SK-N-SH (cell line): Measurements from ENCODE around the gene KLF7. TPM values are rescaled to one million over a fixed set of nuclear protein-coding genes. Genes with fewer than 3 reads are reported as not detected.

Source experiments
- CTCF ChIA-PET: fragments of 300-600, 350-600 bp; formaldehyde crosslinking; extraction: SDS; loops from one replicate; lab custom pipeline; 2021; lab: Yijun Ruan, JAX
- POLR2A ChIA-PET: fragments of 350-600 bp; sonication (Branson Sonifier 250); formaldehyde crosslinking; extraction: SDS; loops from one replicate; lab custom pipeline; 2020; ENCODE audit warnings: antibody characterized with exemption, inconsistent platforms; lab: Yijun Ruan, JAX
- DNase-seq: peaks from one replicate; pipeline ENCODE4 v3.0.0; 2012
- H2AFZ ChIP-seq: fragments of 200-600 bp; sonication (generic); 2 replicates; pipeline ENCODE4 v1.8.1; 2016; ENCODE audit warnings: antibody characterized with exemption, mild to moderate bottlenecking, low read depth
- H3F3A ChIP-seq: fragments of 200-600 bp; sonication (generic); replicated peaks from 2 replicates; pipeline ENCODE3; 2016; ENCODE audit warnings: antibody characterized with exemption, mild to moderate bottlenecking; ENCODE audit not compliant: insufficient read depth
- H3K27ac ChIP-seq, 2 experiments: fragments of 200-500 bp in 1 of 2; fragments of 200-600 bp in 1 of 2; sonication (Bioruptor generic) in 1 of 2; sonication (generic), shearing (Covaris generic) in 1 of 2; 2 replicates each; pipeline versions ENCODE4 v1.5.1 to v1.6.1; 2014 to 2016; ENCODE audit warnings: low read depth in 2 of 2, inconsistent platforms in 1 of 2, low read length in 1 of 2, mild to moderate bottlenecking in 1 of 2, mixed read lengths in 1 of 2
- H3K27me3 ChIP-seq: fragments of 200-600 bp; sonication (generic), shearing (Covaris generic); 2 replicates; pipeline ENCODE4 v1.6.1; 2016; ENCODE audit warnings: mixed run types; ENCODE audit not compliant: insufficient read depth
- H3K36me3 ChIP-seq, 2 experiments: fragments of 200-500 bp in 1 of 2; fragments of 200-600 bp in 1 of 2; sonication (Bioruptor generic) in 1 of 2; sonication (generic) in 1 of 2; replicated peaks in 1 of 2; 2 replicates each; pipeline versions ENCODE3 to v1.5.1; 2014 to 2016; ENCODE audit warnings: low read length in 1 of 2, mild to moderate bottlenecking in 1 of 2; ENCODE audit not compliant: insufficient read depth in 2 of 2, control insufficient read depth in 1 of 2
- H3K4me1 ChIP-seq, 2 experiments: fragments of 200-500 bp in 1 of 2; fragments of 200-600 bp in 1 of 2; sonication (Bioruptor generic) in 1 of 2; sonication (generic), shearing (Covaris generic) in 1 of 2; 2 replicates each; pipeline versions ENCODE4 v1.5.1 to v1.6.1; 2014 to 2016; ENCODE audit warnings: low read depth in 1 of 2, low read length in 1 of 2, mixed run types in 1 of 2; ENCODE audit not compliant: insufficient read depth in 2 of 2, control insufficient read depth in 1 of 2
- H3K4me2 ChIP-seq: fragments of 200-600 bp; sonication (generic), shearing (Covaris generic); 2 replicates; pipeline ENCODE4 v1.6.1; 2017; ENCODE audit warnings: mixed run types
- H3K4me3 ChIP-seq, 2 experiments: fragments of 200-500 bp in 1 of 2; fragments of 200-600 bp in 1 of 2; sonication (Bioruptor generic) in 1 of 2; sonication (generic), shearing (Covaris generic) in 1 of 2; 2 replicates each; pipeline versions ENCODE4 v1.5.1 to v1.8.1; 2014 to 2016; ENCODE audit warnings: low read depth in 2 of 2, inconsistent platforms in 1 of 2, low read length in 1 of 2, mild to moderate bottlenecking in 1 of 2, mixed read lengths in 1 of 2, moderate library complexity in 1 of 2
- H3K79me2 ChIP-seq: fragments of 200-600 bp; sonication (generic); 2 replicates; pipeline ENCODE4 v1.8.1; 2017; ENCODE audit warnings: mild to moderate bottlenecking; ENCODE audit not compliant: insufficient read depth
- H3K9ac ChIP-seq: fragments of 200-600 bp; sonication (generic); 2 replicates; pipeline ENCODE4 v1.6.1; 2017; ENCODE audit warnings: mixed run types
- H3K9me2 ChIP-seq: fragments of 200-600 bp; sonication (generic); 2 replicates; pipeline ENCODE4 v1.6.1; 2017; ENCODE audit warnings: mixed run types
- H3K9me3 ChIP-seq: fragments of 200-600 bp; sonication (generic); 2 replicates; pipeline ENCODE4 v1.6.1; 2017; ENCODE audit warnings: mixed run types, mild to moderate bottlenecking, moderate library complexity
- H4K20me1 ChIP-seq: fragments of 200-600 bp; sonication (generic); 2 replicates; pipeline ENCODE4 v1.6.1; 2017; ENCODE audit warnings: mild to moderate bottlenecking, mixed run types; ENCODE audit not compliant: insufficient read depth
- EP300 ChIP-seq, 2 experiments: IDR thresholded peaks; 2 replicates each; pipeline versions ENCODE4 v1.4.0 to v1.6.1; 2012; ENCODE audit warnings: borderline replicate concordance in 1 of 2, low read depth in 1 of 2, low read length in 1 of 2
- FOSL2 ChIP-seq: IDR thresholded peaks from 2 replicates; pipeline ENCODE4 v1.4.0; 2012; ENCODE audit warnings: low read depth, mild to moderate bottlenecking, moderate library complexity, borderline replicate concordance
- FOXJ3 ChIP-seq: sonication (generic); formaldehyde crosslinking; IDR thresholded peaks from 2 replicates; pipeline ENCODE4 v1.5.1; 2020; ENCODE audit warnings: mild to moderate bottlenecking, missing genetic modification reagents
- GABPA ChIP-seq: IDR thresholded peaks from 2 replicates; pipeline ENCODE4 v1.4.0; 2012; ENCODE audit warnings: low read depth, mild to moderate bottlenecking
- MXI1 ChIP-seq: IDR thresholded peaks from 2 replicates; pipeline ENCODE4 v1.6.1; 2012; ENCODE audit warnings: mild to moderate bottlenecking, low read depth, low read length, improper control_type of control experiment
- NFIC ChIP-seq: IDR thresholded peaks from 2 replicates; pipeline ENCODE4 v1.4.0; 2012; ENCODE audit warnings: borderline replicate concordance
- NRF1 ChIP-seq: IDR thresholded peaks from 2 replicates; pipeline ENCODE4 v1.6.1; 2012; ENCODE audit warnings: low read depth, mild to moderate bottlenecking, low read length
- POLR2AphosphoS5 ChIP-seq: IDR thresholded peaks from 2 replicates; pipeline ENCODE4 v1.6.1; 2012; ENCODE audit warnings: low read depth, low read length
- RAD21 ChIP-seq: IDR thresholded peaks from 2 replicates; pipeline ENCODE4 v1.6.1; 2012; ENCODE audit warnings: mild to moderate bottlenecking, low read length
- RCOR1 ChIP-seq: fragments of 150-350 bp; IDR thresholded peaks from 2 replicates; pipeline ENCODE4 v1.6.1; 2017; ENCODE audit warnings: antibody characterized with exemption, low read length
- REST ChIP-seq: IDR thresholded peaks from 2 replicates; pipeline ENCODE4 v1.6.1; 2012; ENCODE audit warnings: mild to moderate bottlenecking, low read depth, low read length, moderate library complexity
- RFX5 ChIP-seq: IDR thresholded peaks from 2 replicates; pipeline ENCODE4 v1.6.1; 2012; ENCODE audit warnings: mild to moderate bottlenecking, improper control_type of control experiment, low read length
- RXRA ChIP-seq: IDR thresholded peaks from 2 replicates; pipeline ENCODE4 v1.4.0; 2012; ENCODE audit warnings: low read depth, mild to moderate bottlenecking, borderline replicate concordance
- SIN3A ChIP-seq: IDR thresholded peaks from 2 replicates; pipeline ENCODE4 v1.6.1; 2012; ENCODE audit warnings: low read depth, mild to moderate bottlenecking, low read length, moderate library complexity, borderline replicate concordance
- TAF1 ChIP-seq: IDR thresholded peaks from 2 replicates; pipeline ENCODE4 v1.6.1; 2012; ENCODE audit warnings: low read depth, mild to moderate bottlenecking, low read length, moderate library complexity, borderline replicate concordance
- TCF12 ChIP-seq: IDR thresholded peaks from 2 replicates; pipeline ENCODE4 v1.4.0; 2012
- TEAD4 ChIP-seq: IDR thresholded peaks from 2 replicates; pipeline ENCODE4 v1.4.0; 2012; ENCODE audit warnings: mild to moderate bottlenecking, borderline replicate concordance; ENCODE audit not compliant: insufficient read depth
- WGBS: methylation state at CpG from one replicate; pipeline ENCODE4 v1.1.6; 2017; ENCODE audit warnings: low lambda C conversion rate; 5-methylcytosine and 5-hydroxymethylcytosine counted together
- polyA plus RNA-seq, 3 experiments: library from polyadenylated mRNA; depleted of rRNA; stranded (reverse); fragments of >200 nt; gene quantifications; 2 replicates each; pipeline ENCODE4 v1.2.3, GENCODE V29; 2012
- TF ChIP-seq, protein P1 (sequence below): IDR thresholded peaks from 2 replicates; pipeline ENCODE4 v1.4.0; 2012; ENCODE audit warnings: low read depth, borderline replicate concordance
- TF ChIP-seq, protein P2 (sequence below): IDR thresholded peaks from 2 replicates; pipeline ENCODE4; 2012

The KLF7 gene
- polyA plus RNA-seq, 1 of the 3 experiments (the other 2 are of a cell fraction) = 7.5 TPM

GRCh38 chr2:207072571-207072970 lies 93.2 kb downstream of the KLF7 start:
- Histone ChIP-seq H3K4me1 (peaks cover 3 to 37% of the 10 kb centered on the region in 2 experiments; a peak in 3 of 4 replicates), H2AFZ (no peak overlapping the region), H3F3A (peaks cover 31% of the 10 kb centered on the region), H3K27me3 (no peaks in the 10 kb centered on the region), H3K36me3 (peaks cover 10 to 13% of the 10 kb centered on the region in 2 experiments), H3K4me2 (no peak overlapping the region), H3K4me3 (no peak overlapping the region), H3K9ac (no peak overlapping the region), H3K9me3 (no peaks in the 10 kb centered on the region), H3K79me2 (no peaks in the 10 kb centered on the region), H3K9me2 (no peaks in the 10 kb centered on the region), H4K20me1 (no peaks in the 10 kb centered on the region), H3K27ac (peak overlapping the region in 1 of 2 experiments; percentile 75; a peak in 2 of 4 replicates)
- WGBS = 94% methylated on average over 1 of the region's 1 CpG
- TF ChIP-seq EP300 (IDR thresholded peaks at IDR 0.05; ENCODE audit: borderline replicate concordance in 1 of 2, low read depth in 1 of 2, low read length in 1 of 2) (no peak), SIN3A (no peak), NFIC (no peak), POLR2AphosphoS5 (no peak), TCF12 (no peak)
- TF ChIP-seq, protein P1, sequence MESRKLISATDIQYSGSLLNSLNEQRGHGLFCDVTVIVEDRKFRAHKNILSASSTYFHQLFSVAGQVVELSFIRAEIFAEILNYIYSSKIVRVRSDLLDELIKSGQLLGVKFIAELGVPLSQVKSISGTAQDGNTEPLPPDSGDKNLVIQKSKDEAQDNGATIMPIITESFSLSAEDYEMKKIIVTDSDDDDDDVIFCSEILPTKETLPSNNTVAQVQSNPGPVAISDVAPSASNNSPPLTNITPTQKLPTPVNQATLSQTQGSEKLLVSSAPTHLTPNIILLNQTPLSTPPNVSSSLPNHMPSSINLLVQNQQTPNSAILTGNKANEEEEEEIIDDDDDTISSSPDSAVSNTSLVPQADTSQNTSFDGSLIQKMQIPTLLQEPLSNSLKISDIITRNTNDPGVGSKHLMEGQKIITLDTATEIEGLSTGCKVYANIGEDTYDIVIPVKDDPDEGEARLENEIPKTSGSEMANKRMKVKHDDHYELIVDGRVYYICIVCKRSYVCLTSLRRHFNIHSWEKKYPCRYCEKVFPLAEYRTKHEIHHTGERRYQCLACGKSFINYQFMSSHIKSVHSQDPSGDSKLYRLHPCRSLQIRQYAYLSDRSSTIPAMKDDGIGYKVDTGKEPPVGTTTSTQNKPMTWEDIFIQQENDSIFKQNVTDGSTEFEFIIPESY = no peak
- ChIA-PET POLR2A (no interaction called here), CTCF (interaction anchor here (3.0 kb wide), 1 partner anchor 90 kb away, joined by 13 read pairs; no protein-coding TSS in a partner anchor)
- DNase-seq = no peak

GRCh38 chr2:207071820-207072219 lies 93.9 kb downstream of the KLF7 start:
- no peaks in the 10 kb centered on the region for H4K20me1 ChIP-seq
- no peaks in the 10 kb centered on the region for H3K9me2 ChIP-seq
- H3K9me3 ChIP-seq = no peaks in the 10 kb centered on the region
- H3K9ac ChIP-seq = no peak overlapping the region
- peak overlapping the region in 1 of 2 experiments; percentile 75; a peak in 2 of 4 replicates for H3K27ac ChIP-seq
- H2AFZ ChIP-seq = no peak overlapping the region
- ChIA-PET POLR2A (no interaction called here), CTCF (interaction anchor here (1.0 to 1.9 kb wide), 3 partner anchors 12 to 90 kb away, joined by 3 to 9 read pairs (median 3); no protein-coding TSS in a partner anchor)
- no peaks in the 10 kb centered on the region for H3K27me3 ChIP-seq
- H3K4me3 ChIP-seq = no peak overlapping the region
- DNase-seq = no peak
- H3K4me1 ChIP-seq = peaks cover 9 to 41% of the 10 kb centered on the region in 2 experiments; a peak in 3 of 4 replicates
- H3K36me3 ChIP-seq = peaks cover 4 to 7% of the 10 kb centered on the region in 2 experiments
- peaks cover 28% of the 10 kb centered on the region for H3F3A ChIP-seq
- H3K79me2 ChIP-seq = no peaks in the 10 kb centered on the region
- 80% methylated on average over 4 of the region's 4 CpGs for WGBS
- no peak overlapping the region for H3K4me2 ChIP-seq
- TF ChIP-seq REST (no peak), RAD21 (no peak), GABPA (no peak), FOXJ3 (CRISPR knock-in tag) (no peak), POLR2AphosphoS5 (no peak), RCOR1 (no peak), MXI1 (no peak), FOSL2 (no peak), RFX5 (no peak), NRF1 (no peak), EP300 (IDR thresholded peaks at IDR 0.05; ENCODE audit: borderline replicate concordance in 1 of 2, low read depth in 1 of 2, low read length in 1 of 2) (no peak), RXRA (no peak), TAF1 (no peak), NFIC (no peak), TEAD4 (no peak)
- TF ChIP-seq, protein P2, sequence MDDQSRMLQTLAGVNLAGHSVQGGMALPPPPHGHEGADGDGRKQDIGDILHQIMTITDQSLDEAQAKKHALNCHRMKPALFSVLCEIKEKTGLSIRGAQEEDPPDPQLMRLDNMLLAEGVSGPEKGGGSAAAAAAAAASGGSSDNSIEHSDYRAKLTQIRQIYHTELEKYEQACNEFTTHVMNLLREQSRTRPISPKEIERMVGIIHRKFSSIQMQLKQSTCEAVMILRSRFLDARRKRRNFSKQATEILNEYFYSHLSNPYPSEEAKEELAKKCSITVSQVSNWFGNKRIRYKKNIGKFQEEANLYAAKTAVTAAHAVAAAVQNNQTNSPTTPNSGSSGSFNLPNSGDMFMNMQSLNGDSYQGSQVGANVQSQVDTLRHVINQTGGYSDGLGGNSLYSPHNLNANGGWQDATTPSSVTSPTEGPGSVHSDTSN = no peak
- TF ChIP-seq, protein P1 = no peak
